ENCODE data around the gene STX5. TPM values are rescaled to one million over a fixed set of nuclear protein-coding genes. Genes with fewer than 3 reads are reported as not detected.

Gene STX5
- total RNA-seq, 1 donor from 2014 or later: 55.8 TPM

- Mint-ChIP-seq H3K36me3 (peaks cover 21% of the 10 kb centered on the region), H3K27me3 (ENCODE audit: low read depth) (no peaks in the 10 kb centered on the region), H3K4me1 (peaks cover 20% of the 10 kb centered on the region), H3K4me3 (peak overlapping the region; percentile 99), H3K9me3 (no peaks in the 10 kb centered on the region), H3K27ac (peak overlapping the region; percentile 99)
- TF ChIP-seq CTCF (IDR thresholded peaks at IDR 0.05; ENCODE audit: unreplicated experiment): no peak
- no peak for DNase-seq (ENCODE audit: low spot score in 2 of 2, unreplicated experiment in 2 of 2)
Observed at GRCh38 chr11:62804310-62805075, 27.4 kb downstream of the STX5 start.

- no peak for TF ChIP-seq CTCF (IDR thresholded peaks at IDR 0.05; ENCODE audit: unreplicated experiment)
- peaks cover 34% of the 10 kb centered on the region for H3K36me3 Mint-ChIP-seq
- H3K9me3 Mint-ChIP-seq: no peaks in the 10 kb centered on the region
- H3K4me1 Mint-ChIP-seq: peaks cover 15% of the 10 kb centered on the region
- H3K27ac Mint-ChIP-seq: no peak overlapping the region
- no peak overlapping the region for H3K4me3 Mint-ChIP-seq
- no peak for DNase-seq (ENCODE audit: low spot score in 2 of 2, unreplicated experiment in 2 of 2)
- H3K27me3 Mint-ChIP-seq (ENCODE audit: low read depth): no peaks in the 10 kb centered on the region
Observed at GRCh38 chr11:62801071-62801470, 30.8 kb downstream of the STX5 start.

- Mint-ChIP-seq H3K27me3 (ENCODE audit: low read depth) (no peaks in the 10 kb centered on the region), H3K4me1 (peaks cover 12% of the 10 kb centered on the region), H3K4me3 (no peak overlapping the region), H3K9me3 (no peaks in the 10 kb centered on the region), H3K27ac (no peak overlapping the region), H3K36me3 (peaks cover 47% of the 10 kb centered on the region)
- no peak for DNase-seq (ENCODE audit: low spot score in 2 of 2, unreplicated experiment in 2 of 2)
- TF ChIP-seq CTCF (IDR thresholded peaks at IDR 0.05; ENCODE audit: unreplicated experiment): no peak
Observed at GRCh38 chr11:62799486-62799885, 32.4 kb downstream of the STX5 start.

- H3K27ac Mint-ChIP-seq: no peak overlapping the region
- peaks cover 46% of the 10 kb centered on the region for H3K36me3 Mint-ChIP-seq
- DNase-seq (ENCODE audit: low spot score in 2 of 2, unreplicated experiment in 2 of 2): no peak
- no peaks in the 10 kb centered on the region for H3K9me3 Mint-ChIP-seq
- H3K27me3 Mint-ChIP-seq (ENCODE audit: low read depth): no peaks in the 10 kb centered on the region
- peaks cover 10% of the 10 kb centered on the region for H3K4me1 Mint-ChIP-seq
- TF ChIP-seq CTCF (IDR thresholded peaks at IDR 0.05; ENCODE audit: unreplicated experiment): no peak
- no peak overlapping the region for H3K4me3 Mint-ChIP-seq
Observed at GRCh38 chr11:62796281-62796680, 35.6 kb downstream of the STX5 start.

- H3K27me3 Mint-ChIP-seq (ENCODE audit: low read depth): no peaks in the 10 kb centered on the region
- no peak overlapping the region for H3K4me3 Mint-ChIP-seq
- DNase-seq (ENCODE audit: low spot score in 2 of 2, unreplicated experiment in 2 of 2): no peak
- no peak for TF ChIP-seq CTCF (IDR thresholded peaks at IDR 0.05; ENCODE audit: unreplicated experiment)
- H3K27ac Mint-ChIP-seq: no peak overlapping the region
- peaks cover 36% of the 10 kb centered on the region for H3K36me3 Mint-ChIP-seq
- peaks cover 19% of the 10 kb centered on the region for H3K4me1 Mint-ChIP-seq
- no peaks in the 10 kb centered on the region for H3K9me3 Mint-ChIP-seq
Observed at GRCh38 chr11:62794201-62794775, 37.6 kb downstream of the STX5 start.

Measured in mesothelial cell of epicardium (in vitro differentiated cells).